H9 (cell line): ENCODE measurements around the gene ZBTB20. TPM values are rescaled to one million over a fixed set of nuclear protein-coding genes. Genes with fewer than 3 reads are reported as not detected.

ENCODE experiments used
- DNase-seq: peaks from one replicate; pipeline ENCODE4 v3.0.0-alpha.2; 2017
- H2AFZ ChIP-seq: one replicate; pipeline ENCODE4 v1.6.1; 2013; ENCODE audit warnings: mild to moderate bottlenecking, low read length, control low read depth, moderate library complexity
- H2AK5ac ChIP-seq: 2 replicates; pipeline ENCODE4 v1.6.1; 2013; ENCODE audit warnings: low read length, control low read depth, mixed read lengths; ENCODE audit not compliant: insufficient read length
- H2BK120ac ChIP-seq: one replicate; pipeline ENCODE4 v1.6.1; 2013; ENCODE audit warnings: low read depth, mild to moderate bottlenecking, low read length, control low read depth, inconsistent platforms; ENCODE audit not compliant: poor library complexity, severe bottlenecking
- H2BK12ac ChIP-seq: 2 replicates; pipeline ENCODE4 v1.6.1; 2013; ENCODE audit warnings: low read length, control low read depth, mixed read lengths, low read depth; ENCODE audit not compliant: insufficient read length
- H2BK15ac ChIP-seq: 2 replicates; pipeline ENCODE4 v1.6.1; 2013; ENCODE audit warnings: low read depth, low read length, control low read depth
- H2BK20ac ChIP-seq: one replicate; pipeline ENCODE4 v1.6.1; 2013; ENCODE audit warnings: low read depth, mild to moderate bottlenecking, low read length, control low read depth, inconsistent platforms; ENCODE audit not compliant: poor library complexity, severe bottlenecking
- H2BK5ac ChIP-seq: 2 replicates; pipeline ENCODE4 v1.6.1; 2013; ENCODE audit warnings: low read length, control low read depth, mixed read lengths; ENCODE audit not compliant: insufficient read length
- H3K14ac ChIP-seq: 2 replicates; pipeline ENCODE4 v1.6.1; 2013; ENCODE audit warnings: low read length, control low read depth; ENCODE audit not compliant: insufficient read depth
- H3K18ac ChIP-seq: 2 replicates; pipeline ENCODE4 v1.6.1; 2013; ENCODE audit warnings: low read depth, mild to moderate bottlenecking, mixed read lengths, low read length, control low read depth; ENCODE audit not compliant: insufficient read length
- H3K23ac ChIP-seq: 2 replicates; pipeline ENCODE4 v1.6.1; 2013; ENCODE audit warnings: low read length, control low read depth, mixed read lengths, low read depth; ENCODE audit not compliant: insufficient read length
- H3K23me2 ChIP-seq: 2 replicates; pipeline ENCODE4 v1.6.1; 2013; ENCODE audit warnings: low read depth, mild to moderate bottlenecking, mixed read lengths, low read length, control low read depth; ENCODE audit not compliant: insufficient read length, poor library complexity, severe bottlenecking
- H3K27ac ChIP-seq: 2 replicates; pipeline ENCODE4 v1.5.1; 2013; ENCODE audit warnings: low read length, control low read depth, mixed read lengths, low read depth; ENCODE audit not compliant: insufficient read length
- H3K27me3 ChIP-seq: 2 replicates; pipeline ENCODE4 v1.6.1; 2013; ENCODE audit warnings: low read length, control low read depth, inconsistent platforms; ENCODE audit not compliant: insufficient read depth
- H3K4ac ChIP-seq: 2 replicates; pipeline ENCODE4 v1.6.1; 2013; ENCODE audit warnings: low read depth, mild to moderate bottlenecking, control low read depth, inconsistent platforms, low read length, moderate library complexity
- H3K4me1 ChIP-seq: 2 replicates; pipeline ENCODE4 v1.6.1; 2013; ENCODE audit warnings: low read length, control low read depth, inconsistent platforms; ENCODE audit not compliant: insufficient read depth
- H3K4me2 ChIP-seq: 2 replicates; pipeline ENCODE4 v1.6.1; 2013; ENCODE audit warnings: low read length, control low read depth, mixed read lengths; ENCODE audit not compliant: insufficient read length, insufficient read depth
- H3K56ac ChIP-seq: 2 replicates; pipeline ENCODE4 v1.6.1; 2013; ENCODE audit warnings: low read depth, mild to moderate bottlenecking, mixed read lengths, low read length, control low read depth; ENCODE audit not compliant: insufficient read length
- H3K79me1 ChIP-seq: 2 replicates; pipeline ENCODE4 v1.6.1; 2013; ENCODE audit warnings: low read depth, mild to moderate bottlenecking, moderate library complexity, low read length, control low read depth, inconsistent platforms; ENCODE audit not compliant: insufficient read depth, poor library complexity, severe bottlenecking
- H3K79me2 ChIP-seq: 2 replicates; pipeline ENCODE4 v1.6.1; 2013; ENCODE audit warnings: low read length, control low read depth, inconsistent platforms; ENCODE audit not compliant: insufficient read depth
- H3K9ac ChIP-seq: 2 replicates; pipeline ENCODE4 v1.6.1; 2013; ENCODE audit warnings: low read length, control low read depth, mixed read lengths; ENCODE audit not compliant: insufficient read length; ENCODE audit errors: extremely low read depth
- H3K9me3 ChIP-seq: one replicate; pipeline ENCODE4 v1.6.1; 2013; ENCODE audit warnings: low read depth, low read length, inconsistent platforms; ENCODE audit not compliant: control insufficient read depth
- H3T11ph ChIP-seq: one replicate; pipeline ENCODE4 v1.6.1; 2013; ENCODE audit warnings: mild to moderate bottlenecking, low read length, control low read depth, inconsistent platforms
- H4K20me1 ChIP-seq: one replicate; pipeline ENCODE4 v1.6.1; 2013; ENCODE audit not compliant: control insufficient read depth, insufficient read length, insufficient read depth
- H4K5ac ChIP-seq: 2 replicates; pipeline ENCODE4 v1.6.1; 2013; ENCODE audit warnings: low read depth, mild to moderate bottlenecking, mixed read lengths, low read length, control low read depth; ENCODE audit not compliant: insufficient read length
- H4K8ac ChIP-seq: replicated peaks from 2 replicates; pipeline ENCODE4 v1.6.1; 2013; ENCODE audit warnings: low read length, control low read depth, mixed read lengths, low read depth; ENCODE audit not compliant: insufficient read length
- H4K91ac ChIP-seq: 2 replicates; pipeline ENCODE4 v1.6.1; 2013; ENCODE audit warnings: low read depth, mild to moderate bottlenecking, moderate library complexity, mixed read lengths, low read length, control low read depth; ENCODE audit not compliant: insufficient read length
- H3K27ac Mint-ChIP-seq, 3 experiments: 2 replicates in 2 of 3; 3 replicates in 1 of 3; pipeline ENCODE4 v1.8.0; 2020 to 2021; ENCODE audit warnings: mixed read lengths in 3 of 3, mild to moderate bottlenecking in 1 of 3, moderate library complexity in 1 of 3
- H3K27me3 Mint-ChIP-seq: 2 replicates; pipeline ENCODE4 v1.8.0; 2021; ENCODE audit warnings: low read depth, mild to moderate bottlenecking, moderate library complexity, mixed read lengths
- H3K36me3 Mint-ChIP-seq, 3 experiments: 2 replicates in 2 of 3; 3 replicates in 1 of 3; pipeline ENCODE4 v1.8.0; 2020 to 2021; ENCODE audit warnings: low read depth in 3 of 3, mixed read lengths in 3 of 3; ENCODE audit not compliant: insufficient read depth in 1 of 3
- H3K4me1 Mint-ChIP-seq, 2 experiments: 2 replicates each; pipeline ENCODE4 v1.8.0; 2020; ENCODE audit warnings: mixed read lengths in 2 of 2
- H3K4me3 Mint-ChIP-seq, 2 experiments: 2 replicates in 1 of 2; 3 replicates in 1 of 2; pipeline ENCODE4 v1.8.0; 2020 to 2021; ENCODE audit warnings: mild to moderate bottlenecking in 2 of 2, mixed read lengths in 2 of 2, moderate library complexity in 1 of 2
- H3K9me3 Mint-ChIP-seq, 2 experiments: 2 replicates in 1 of 2; 3 replicates in 1 of 2; pipeline ENCODE4 v1.8.0; 2020; ENCODE audit warnings: mild to moderate bottlenecking in 2 of 2, mixed read lengths in 2 of 2, moderate library complexity in 1 of 2
- WGBS: extraction: QIAGEN DNeasy Blood & Tissue Kit; methylation state at CpG from one replicate; pipeline ENCODE4 v1.1.7; 2013; ENCODE audit warnings: missing lambda C conversion rate, low lambda C conversion rate, mixed read lengths; ENCODE audit not compliant: insufficient read length; ENCODE audit errors: extremely low coverage; 5-methylcytosine and 5-hydroxymethylcytosine counted together
- total RNA-seq: library from RNA; stranded (reverse); gene quantifications from 2 replicates; pipeline ENCODE4 v1.2.1, GENCODE V29; 2021
- TF ChIP-seq, protein P1 (sequence below): fragments of 200-600 bp; sonication (generic); conservative IDR thresholded peaks from 3 replicates; pipeline ENCODE4 v1.8.0; 2021; ENCODE audit warnings: antibody characterized with exemption, mild to moderate bottlenecking

ZBTB20 gene
- total RNA-seq, 1 experiment from 2014 or later = 0.70 TPM

DNA sequence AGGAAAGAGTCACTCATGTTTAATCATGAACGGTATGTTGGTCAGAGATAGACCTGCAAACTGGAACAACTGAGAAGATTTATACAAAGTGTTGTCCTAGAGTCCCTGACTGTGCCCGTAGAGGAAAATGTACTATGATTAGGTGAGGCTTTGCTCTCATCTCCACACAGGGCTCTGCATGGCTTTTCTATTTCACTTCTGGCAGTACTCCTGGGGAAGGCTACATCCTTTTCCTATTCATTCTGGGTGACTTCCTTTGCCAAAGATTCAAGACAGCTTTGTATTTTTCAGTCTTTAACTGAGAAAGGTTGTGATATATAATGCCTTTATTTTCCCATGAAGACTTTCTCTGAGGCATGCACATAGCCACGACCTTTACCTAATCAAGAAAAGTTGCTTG is 414.7 kb downstream of the ZBTB20 start:
- no peak overlapping the region for H3K23ac ChIP-seq
- H4K20me1 ChIP-seq = no peaks in the 10 kb centered on the region
- no peak overlapping the region for H3K9ac ChIP-seq
- no peaks in the 10 kb centered on the region for H3K79me2 ChIP-seq
- no CpG with 5 or more reads among the region's 3 CpGs for WGBS
- no peaks in the 10 kb centered on the region for H3K4me1 ChIP-seq
- H3K27me3 ChIP-seq = no peaks in the 10 kb centered on the region
- no peaks in the 10 kb centered on the region for H3K79me1 ChIP-seq
- TF ChIP-seq, protein P1, sequence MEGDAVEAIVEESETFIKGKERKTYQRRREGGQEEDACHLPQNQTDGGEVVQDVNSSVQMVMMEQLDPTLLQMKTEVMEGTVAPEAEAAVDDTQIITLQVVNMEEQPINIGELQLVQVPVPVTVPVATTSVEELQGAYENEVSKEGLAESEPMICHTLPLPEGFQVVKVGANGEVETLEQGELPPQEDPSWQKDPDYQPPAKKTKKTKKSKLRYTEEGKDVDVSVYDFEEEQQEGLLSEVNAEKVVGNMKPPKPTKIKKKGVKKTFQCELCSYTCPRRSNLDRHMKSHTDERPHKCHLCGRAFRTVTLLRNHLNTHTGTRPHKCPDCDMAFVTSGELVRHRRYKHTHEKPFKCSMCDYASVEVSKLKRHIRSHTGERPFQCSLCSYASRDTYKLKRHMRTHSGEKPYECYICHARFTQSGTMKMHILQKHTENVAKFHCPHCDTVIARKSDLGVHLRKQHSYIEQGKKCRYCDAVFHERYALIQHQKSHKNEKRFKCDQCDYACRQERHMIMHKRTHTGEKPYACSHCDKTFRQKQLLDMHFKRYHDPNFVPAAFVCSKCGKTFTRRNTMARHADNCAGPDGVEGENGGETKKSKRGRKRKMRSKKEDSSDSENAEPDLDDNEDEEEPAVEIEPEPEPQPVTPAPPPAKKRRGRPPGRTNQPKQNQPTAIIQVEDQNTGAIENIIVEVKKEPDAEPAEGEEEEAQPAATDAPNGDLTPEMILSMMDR = no peak
- no peak overlapping the region for H2BK120ac ChIP-seq
- no peak overlapping the region for H2AFZ ChIP-seq
- H4K5ac ChIP-seq = no peak overlapping the region
- H3K14ac ChIP-seq = no peak overlapping the region
- H2BK5ac ChIP-seq = no peak overlapping the region
- no peak overlapping the region for H3T11ph ChIP-seq
- no peak overlapping the region for H3K56ac ChIP-seq
- no peak overlapping the region for H3K4me2 ChIP-seq
- no peaks in the 10 kb centered on the region for H3K9me3 Mint-ChIP-seq
- H3K4me1 Mint-ChIP-seq = no peaks in the 10 kb centered on the region
- no peak overlapping the region for H3K27ac ChIP-seq
- H2BK20ac ChIP-seq = no peak overlapping the region
- no peaks in the 10 kb centered on the region for H3K9me3 ChIP-seq
- no peak overlapping the region for H2BK12ac ChIP-seq
- no peak overlapping the region for H4K91ac ChIP-seq
- H3K18ac ChIP-seq = no peak overlapping the region
- DNase-seq = no peak
- no peak overlapping the region for H3K4ac ChIP-seq
- H2AK5ac ChIP-seq = no peak overlapping the region
- H3K36me3 Mint-ChIP-seq = no peaks in the 10 kb centered on the region
- H3K23me2 ChIP-seq = no peaks in the 10 kb centered on the region
- H3K4me3 Mint-ChIP-seq = no peak overlapping the region
- H3K27ac Mint-ChIP-seq = 0 out of 7 replicates have a peak overlapping the region, but pooled peaks of 1 of the 3 experiments have one; percentile 28
- no peak overlapping the region for H4K8ac ChIP-seq
- no peaks in the 10 kb centered on the region for H3K27me3 Mint-ChIP-seq
- no peak overlapping the region for H2BK15ac ChIP-seq
